Heart left ventricle (tissue), 16 donors: ENCODE data around the gene SLC2A4. TPM values are rescaled to one million over a fixed set of nuclear protein-coding genes. Genes with fewer than 3 reads are reported as not detected.

ENCODE experiments used
- ATAC-seq, 4 donors: fragments of 200-7000 bp; cut with Tn5 transposase; one replicate each; pipeline ENCODE4 v1.9.1; 2020 to 2022; ENCODE audit warnings: moderate library complexity in 4 of 4, mild to moderate bottlenecking in 3 of 4, moderate number of reproducible peaks in 1 of 4
- DNase-seq, 5 donors: peaks; one replicate each; pipeline ENCODE4 v3.0.0-alpha.2; 2020
- H3K27ac ChIP-seq, 12 donors: fragments of 200-600 bp; sonication (generic) in 4 of 12; one replicate each; pipeline versions ENCODE4 v1.5.0 to v1.8.0; 2016 to 2022; ENCODE audit warnings: mild to moderate bottlenecking in 2 of 12
- H3K27me3 ChIP-seq, 9 donors: fragments of 200-600 bp; sonication (generic) in 2 of 9; one replicate each; pipeline versions ENCODE4 v1.5.1 to v1.8.0; 2016 to 2022; ENCODE audit warnings: mild to moderate bottlenecking in 3 of 9
- H3K36me3 ChIP-seq, 9 donors: fragments of 200-600 bp; sonication (generic) in 2 of 9; one replicate each; pipeline versions ENCODE4 v1.5.0 to v1.8.0; 2018 to 2022; ENCODE audit warnings: mild to moderate bottlenecking in 2 of 9
- H3K4me1 ChIP-seq, 12 donors: fragments of 200-600 bp; sonication (generic) in 4 of 12; one replicate each; pipeline versions ENCODE4 v1.5.0 to v1.8.0; 2016 to 2022; ENCODE audit warnings: mild to moderate bottlenecking in 3 of 12
- H3K4me3 ChIP-seq, 12 donors: fragments of 200-600 bp; sonication (generic) in 4 of 12; one replicate each; pipeline versions ENCODE4 v1.5.0 to v1.8.0; 2017 to 2022; ENCODE audit warnings: mild to moderate bottlenecking in 9 of 12, moderate library complexity in 4 of 12
- H3K9me3 ChIP-seq, 12 donors: fragments of 200-600 bp; sonication (generic) in 4 of 12; one replicate each; pipeline versions ENCODE4 v1.5.0 to v1.8.0; 2016 to 2022; ENCODE audit warnings: mild to moderate bottlenecking in 1 of 12
- POLR2A ChIP-seq, 2 donors: fragments of 450-650 bp; IDR thresholded peaks; one replicate each; pipeline ENCODE4 v1.6.1; 2017; ENCODE audit warnings: antibody characterized with exemption in 2 of 2, mild to moderate bottlenecking in 2 of 2, moderate library complexity in 2 of 2
- WGBS, 4 donors: extraction: QIAGEN DNeasy Blood & Tissue Kit in 2 of 4; methylation state at CpG; one replicate each; pipeline versions ENCODE4 v1.1.5 to v1.1.7; 2013 to 2018; 5-methylcytosine and 5-hydroxymethylcytosine counted together
- intact Hi-C, 10 donors: fragments of 100-400 bp; cut with DNase I; formaldehyde crosslinking; loops; one replicate each; pipeline versions ENCODE4 v1.11.1 to v1.14.2; 2022
- polyA plus RNA-seq, 2 donors: library from polyadenylated mRNA; stranded (reverse); fragments of 200-250 nt; gene quantifications; one replicate each; pipeline ENCODE4 v1.2.3, GENCODE V29; 2013
- total RNA-seq, 9 donors: library from RNA; depleted of rRNA in 2 of 9; stranded (reverse); fragments of >200 nt in 2 of 9; fragmentation: NEBNext Ultra II Directional in 3 of 9; extraction: Animal tissue kit (Norgen Biotek cat#: 25700) in 3 of 9; gene quantifications; one replicate each; pipeline versions ENCODE4 v1.1.0 to v1.2.4, GENCODE V29; 2016 to 2023
- TF ChIP-seq, protein P1 (sequence below), 12 donors: fragments of 200-600 bp; sonication (generic) in 4 of 12; IDR thresholded peaks; one replicate each; pipeline versions ENCODE4 v1.5.0 to v1.8.0; 2018 to 2022; ENCODE audit warnings: antibody characterized with exemption in 12 of 12, mild to moderate bottlenecking in 5 of 12
- donor health status: ischemic (EF 13 %, LVEDD 7.1; RV severe dilation, severe dysfunction).
- donor health status: healthy with polysubstance abuse.
- donor health status: DM: no; HTN: yes; CAD: no.
- donor health status: DM: no; HTN: no; CAD: no.
- donor health status: ischemic (EF 25% LVEDD 6.9; RV normal size, moderate dysfunction).
- donor health status: ischemic (EF 25% LVEDD 5.7; RV mildly dilated, moderate dysfunction).
- donor health status: healthy.
- donor health status: DM: yes; HTN: yes; CAD: no.
- donor health status: ischemic (EF 35%, LVEDD 5.7; RV mildly dilated, moderate dysfunction).
- donor health status: nonischemic (EF 11% LVEDD 7.7; RV severe dilation, severe dysfunction).
- donor health status: DM: yes; HTN: yes; CAD: no.
- donor health status: PGD.
- donor health status: ischemic (EF 29% LVEDD 5.4; RV normal size, mild dysfunction).
- donor health status: nonischemic (EF 23%, LVEDD 6.1; RV moderate dilation, normal function).

Gene SLC2A4
- total and polyA plus RNA-seq, 11 donors, result 48.5 to 184 (median 157) TPM

GRCh38 chr17:7281953-7282751, 634 bp downstream of the SLC2A4 start:
- peak overlapping the region; percentile 84 to 99 (median 96) for H3K27ac ChIP-seq
- peak in 1 of 2 donors; percentile 9 for TF ChIP-seq POLR2A (IDR thresholded peaks at IDR 0.05)
- TF ChIP-seq, protein P1, sequence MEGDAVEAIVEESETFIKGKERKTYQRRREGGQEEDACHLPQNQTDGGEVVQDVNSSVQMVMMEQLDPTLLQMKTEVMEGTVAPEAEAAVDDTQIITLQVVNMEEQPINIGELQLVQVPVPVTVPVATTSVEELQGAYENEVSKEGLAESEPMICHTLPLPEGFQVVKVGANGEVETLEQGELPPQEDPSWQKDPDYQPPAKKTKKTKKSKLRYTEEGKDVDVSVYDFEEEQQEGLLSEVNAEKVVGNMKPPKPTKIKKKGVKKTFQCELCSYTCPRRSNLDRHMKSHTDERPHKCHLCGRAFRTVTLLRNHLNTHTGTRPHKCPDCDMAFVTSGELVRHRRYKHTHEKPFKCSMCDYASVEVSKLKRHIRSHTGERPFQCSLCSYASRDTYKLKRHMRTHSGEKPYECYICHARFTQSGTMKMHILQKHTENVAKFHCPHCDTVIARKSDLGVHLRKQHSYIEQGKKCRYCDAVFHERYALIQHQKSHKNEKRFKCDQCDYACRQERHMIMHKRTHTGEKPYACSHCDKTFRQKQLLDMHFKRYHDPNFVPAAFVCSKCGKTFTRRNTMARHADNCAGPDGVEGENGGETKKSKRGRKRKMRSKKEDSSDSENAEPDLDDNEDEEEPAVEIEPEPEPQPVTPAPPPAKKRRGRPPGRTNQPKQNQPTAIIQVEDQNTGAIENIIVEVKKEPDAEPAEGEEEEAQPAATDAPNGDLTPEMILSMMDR (IDR thresholded peaks at IDR 0.05), result no peak
- 0 to 7% (median 2%) methylated on average over 21 to 43 of the region's 43 CpGs for WGBS, 4 donors
- no peaks in the 10 kb centered on the region for H3K9me3 ChIP-seq
- H3K4me3 ChIP-seq, result peak overlapping the region; percentile 19 to 76 (median 64)
- ATAC-seq (peak; percentile 61 to 68 (median 66)), DNase-seq (peak; percentile 84 to 89 (median 86))
- peaks cover 0 to 24% (median 3%) of the 10 kb centered on the region in 9 donors for H3K27me3 ChIP-seq
- intact Hi-C loops, result loop anchor here in 8 of 10 donors (1.0 to 10.0 kb wide), 6 partner anchors 14 to 65 kb away; partner anchors contain the start of gene ELP5 (in 1 of the 8)
- peaks cover 4 to 49% (median 21%) of the 10 kb centered on the region in 12 donors for H3K4me1 ChIP-seq
- peaks cover 0 to 37% (median 8%) of the 10 kb centered on the region in 9 donors for H3K36me3 ChIP-seq

GRCh38 chr17:7282752-7283321, 1.3 kb downstream of the SLC2A4 start:
- H3K4me3 ChIP-seq, result peak overlapping the region; percentile 19 to 76 (median 64)
- peaks cover 4 to 49% (median 21%) of the 10 kb centered on the region in 12 donors for H3K4me1 ChIP-seq
- 33 to 40% (median 34%) methylated on average over 6 of the region's 6 CpGs for WGBS, 4 donors

GRCh38 chr17:7283471-7284216, 2.1 kb downstream of the SLC2A4 start:
- no peaks in the 10 kb centered on the region for H3K9me3 ChIP-seq
- no peak for TF ChIP-seq POLR2A (IDR thresholded peaks at IDR 0.05)
- TF ChIP-seq, protein P1 (IDR thresholded peaks at IDR 0.05), result no peak
- peaks cover 0 to 24% (median 3%) of the 10 kb centered on the region in 9 donors for H3K27me3 ChIP-seq
- intact Hi-C loops, result loop anchor here in 5 of 10 donors (1.0 to 10.0 kb wide), 3 partner anchors 9 to 64 kb away; no protein-coding TSS in a partner anchor
- peaks cover 4 to 49% (median 21%) of the 10 kb centered on the region in 12 donors for H3K4me1 ChIP-seq
- H3K4me3 ChIP-seq, result peak overlapping the region in 11 of 12 donors; percentile 19 to 76 (median 65)
- 63 to 71% (median 67%) methylated on average over 17 to 18 of the region's 18 CpGs for WGBS, 4 donors
- DNase-seq, result no peak
- ATAC-seq, result no peak
- H3K36me3 ChIP-seq, result peaks cover 0 to 46% (median 13%) of the 10 kb centered on the region in 9 donors
- H3K27ac ChIP-seq, result peak overlapping the region; percentile 84 to 99 (median 96)

More at GRCh38 chr17:7282752-7283321, 1.3 kb downstream of the SLC2A4 start:
- Histone ChIP-seq H3K27me3 (peaks cover 0 to 24% (median 3%) of the 10 kb centered on the region in 9 donors), H3K36me3 (peaks cover 0 to 43% (median 13%) of the 10 kb centered on the region in 9 donors), H3K27ac (peak overlapping the region; percentile 84 to 99 (median 96)), H3K9me3 (no peaks in the 10 kb centered on the region)
- ATAC-seq (no peak), DNase-seq (no peak)
- intact Hi-C loops, result loop anchor here in 5 of 10 donors (1.0 to 10.0 kb wide), 3 partner anchors 9 to 64 kb away; no protein-coding TSS in a partner anchor
- TF ChIP-seq, protein P1 (IDR thresholded peaks at IDR 0.05), result peak in 1 of 12 donors; percentile 8
- TF ChIP-seq POLR2A (IDR thresholded peaks at IDR 0.05), result no peak
